Liver (tissue), 9 donors: ENCODE measurements around the gene CDH13. TPM values are rescaled to one million over a fixed set of nuclear protein-coding genes. Genes with fewer than 3 reads are reported as not detected.

Source experiments
- DNase-seq: peaks from one replicate; pipeline ENCODE4 v3.0.0-alpha.2; 2017; ENCODE audit warnings: low spot score
- H3K27ac ChIP-seq, 2 donors: one replicate each; pipeline ENCODE4 v1.7.0; 2013; ENCODE audit warnings: inconsistent platforms in 2 of 2, low read length in 2 of 2, control low read depth in 1 of 2, low read depth in 1 of 2, mild to moderate bottlenecking in 1 of 2
- H3K27me3 ChIP-seq, 4 donors: one replicate each; pipeline versions ENCODE4 v1.6.1 to v1.7.0; 2013; ENCODE audit warnings: low read length in 3 of 4, inconsistent platforms in 1 of 4, mild to moderate bottlenecking in 1 of 4, moderate library complexity in 1 of 4; ENCODE audit not compliant: control insufficient read depth in 4 of 4, insufficient read depth in 4 of 4
- H3K36me3 ChIP-seq, 4 donors: one replicate each; pipeline versions ENCODE4 v1.6.1 to v1.7.0; 2013; ENCODE audit warnings: low read length in 3 of 4, mild to moderate bottlenecking in 3 of 4, low read depth in 1 of 4, moderate library complexity in 1 of 4; ENCODE audit not compliant: control insufficient read depth in 4 of 4, insufficient read depth in 3 of 4
- H3K4me1 ChIP-seq, 4 donors: one replicate each; pipeline versions ENCODE4 v1.6.1 to v1.7.0; 2013; ENCODE audit warnings: low read length in 3 of 4, mild to moderate bottlenecking in 3 of 4, moderate library complexity in 1 of 4; ENCODE audit not compliant: control insufficient read depth in 4 of 4, insufficient read depth in 4 of 4
- H3K4me3 ChIP-seq, 3 donors: one replicate each; pipeline versions ENCODE4 v1.6.1 to v1.7.0; 2013; ENCODE audit warnings: low read length in 3 of 3, control low read depth in 1 of 3, low read depth in 1 of 3, mild to moderate bottlenecking in 1 of 3
- H3K9ac ChIP-seq, 2 donors: one replicate each; pipeline ENCODE4 v1.7.0; 2013; ENCODE audit warnings: low read length in 2 of 2, mild to moderate bottlenecking in 2 of 2, moderate library complexity in 2 of 2, control low read depth in 1 of 2, low read depth in 1 of 2
- H3K9me3 ChIP-seq, 4 donors: one replicate each; pipeline versions ENCODE4 v1.6.1 to v1.7.0; 2013; ENCODE audit warnings: low read length in 3 of 4; ENCODE audit not compliant: control insufficient read depth in 4 of 4
- FOXA2 ChIP-seq: IDR thresholded peaks from 2 replicates; pipeline ENCODE4 v1.6.1; 2016; ENCODE audit warnings: antibody characterized with exemption
- HNF4G ChIP-seq: IDR thresholded peaks from 2 replicates; pipeline ENCODE4 v1.6.1; 2016; ENCODE audit warnings: antibody characterized with exemption
- RAD21 ChIP-seq, 2 donors: IDR thresholded peaks; 2 replicates each; pipeline ENCODE4 v1.6.1; 2016; ENCODE audit warnings: antibody characterized with exemption in 2 of 2, mild to moderate bottlenecking in 2 of 2
- RXRA ChIP-seq, 2 donors: IDR thresholded peaks; 2 replicates each; pipeline ENCODE4 v1.6.1; 2017 to 2018; ENCODE audit warnings: antibody characterized with exemption in 2 of 2, mild to moderate bottlenecking in 1 of 2
- TAF1 ChIP-seq: conservative IDR thresholded peaks from 2 replicates; pipeline ENCODE4 v1.6.1; 2016; ENCODE audit warnings: antibody characterized with exemption, mild to moderate bottlenecking
- YY1 ChIP-seq: IDR thresholded peaks from 2 replicates; pipeline ENCODE4 v1.6.1; 2016; ENCODE audit warnings: antibody characterized with exemption, mild to moderate bottlenecking
- ZBTB33 ChIP-seq: IDR thresholded peaks from 2 replicates; pipeline ENCODE4 v1.6.1; 2016; ENCODE audit warnings: antibody characterized with exemption
- WGBS: extraction: QIAGEN DNeasy Blood & Tissue Kit; methylation state at CpG from one replicate; pipeline ENCODE4 v1.1.7; 2013; 5-methylcytosine and 5-hydroxymethylcytosine counted together
- polyA plus RNA-seq, 2 donors: library from polyadenylated mRNA; stranded (reverse) in 1 of 2; unstranded in 1 of 2; fragments of 200-250 nt in 1 of 2; fragments of >200 nt in 1 of 2; fragmentation: Nextera tagmentation in 1 of 2; extraction: Ambion mirVana in 1 of 2; gene quantifications; one replicate each; pipeline versions ENCODE4 v1.2.1 to v1.2.3, GENCODE V29; 2013 to 2015
- total RNA-seq, 2 donors: library from RNA; depleted of rRNA; stranded (reverse); fragments of >200 nt; gene quantifications; one replicate each; pipeline ENCODE4 v1.2.3, GENCODE V29; 2014
- TF ChIP-seq, protein P1 (sequence below): IDR thresholded peaks from 2 replicates; pipeline ENCODE4 v1.6.1; 2016; ENCODE audit warnings: antibody characterized with exemption
- TF ChIP-seq, protein P2 (sequence below): fragments of 150-350 bp; IDR thresholded peaks from 2 replicates; pipeline ENCODE4 v1.5.1; 2017; ENCODE audit warnings: improper control_type of control experiment, low read depth, low read length; ENCODE audit not compliant: missing input control
- TF ChIP-seq, protein P3 (sequence below): IDR thresholded peaks from 2 replicates; pipeline ENCODE4 v1.6.1; 2016; ENCODE audit warnings: antibody characterized with exemption, mild to moderate bottlenecking
- donor health status: healthy.
- donor health status: healthy.
- donor health status: healthy.
- donor health status: healthy.
- donor health status: healthy.

Gene CDH13
- total and polyA plus RNA-seq, 4 donors: 0.21 to 1.5 (median 0.58) TPM

- WGBS: 84% methylated on average over 8 of the region's 8 CpGs
- H3K9me3 ChIP-seq: no peaks in the 10 kb centered on the region
- H3K4me1 ChIP-seq: peaks cover 0 to 3% (median 1%) of the 10 kb centered on the region in 4 donors
- no peak overlapping the region for H3K4me3 ChIP-seq
- DNase-seq: no peak
- H3K9ac ChIP-seq: no peak overlapping the region
- no peaks in the 10 kb centered on the region for H3K36me3 ChIP-seq
- no peak overlapping the region for H3K27ac ChIP-seq
- peaks cover 0 to 12% (median 0%) of the 10 kb centered on the region in 4 donors for H3K27me3 ChIP-seq
- TF ChIP-seq RAD21 (IDR thresholded peaks at IDR 0.05) (no peak), YY1 (no peak), TAF1 (no peak)
- TF ChIP-seq, protein P1, sequence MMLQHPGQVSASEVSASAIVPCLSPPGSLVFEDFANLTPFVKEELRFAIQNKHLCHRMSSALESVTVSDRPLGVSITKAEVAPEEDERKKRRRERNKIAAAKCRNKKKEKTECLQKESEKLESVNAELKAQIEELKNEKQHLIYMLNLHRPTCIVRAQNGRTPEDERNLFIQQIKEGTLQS: no peak
Observed at GRCh38 chr16:82954224-82954929, 327.6 kb downstream of the CDH13 start.

DNA sequence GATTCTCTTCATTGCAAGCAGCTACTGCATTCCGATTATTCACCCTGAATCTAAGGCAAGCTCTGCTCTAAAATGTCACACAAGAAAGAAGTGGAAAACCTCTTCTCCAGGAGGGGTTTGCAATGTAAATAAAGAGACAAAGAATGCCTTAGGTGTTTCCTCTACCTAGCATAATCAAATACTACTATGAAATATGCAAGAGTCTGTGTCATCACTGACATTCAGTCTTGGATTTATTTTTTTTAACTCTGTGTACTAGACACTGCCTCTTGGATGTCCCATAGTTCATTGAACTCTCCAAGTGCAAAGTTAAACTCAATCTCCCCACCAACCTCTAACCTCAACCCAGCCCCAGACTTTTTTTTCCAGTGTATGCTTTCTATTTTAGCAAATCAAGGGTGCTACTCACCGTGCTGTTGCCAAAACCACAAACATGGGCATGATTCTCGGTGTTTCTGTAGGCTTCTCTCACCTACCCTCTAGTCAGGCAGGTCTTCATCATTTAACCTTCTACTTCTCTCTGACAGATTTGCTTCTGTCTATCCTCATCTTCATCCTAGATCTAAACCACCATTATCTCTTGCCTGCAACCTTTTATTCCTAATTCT lies 329.1 kb downstream of the CDH13 start:
- Histone ChIP-seq H3K4me1 (peaks cover 0 to 3% (median 1%) of the 10 kb centered on the region in 4 donors), H3K9ac (no peak overlapping the region), H3K27ac (no peak overlapping the region), H3K27me3 (peaks cover 0 to 12% (median 0%) of the 10 kb centered on the region in 4 donors), H3K36me3 (no peaks in the 10 kb centered on the region), H3K4me3 (no peak overlapping the region), H3K9me3 (no peaks in the 10 kb centered on the region)
- DNase-seq: no peak
- no peak for TF ChIP-seq ZBTB33
- TF ChIP-seq FOXA2: no peak
- TF ChIP-seq, protein P2, sequence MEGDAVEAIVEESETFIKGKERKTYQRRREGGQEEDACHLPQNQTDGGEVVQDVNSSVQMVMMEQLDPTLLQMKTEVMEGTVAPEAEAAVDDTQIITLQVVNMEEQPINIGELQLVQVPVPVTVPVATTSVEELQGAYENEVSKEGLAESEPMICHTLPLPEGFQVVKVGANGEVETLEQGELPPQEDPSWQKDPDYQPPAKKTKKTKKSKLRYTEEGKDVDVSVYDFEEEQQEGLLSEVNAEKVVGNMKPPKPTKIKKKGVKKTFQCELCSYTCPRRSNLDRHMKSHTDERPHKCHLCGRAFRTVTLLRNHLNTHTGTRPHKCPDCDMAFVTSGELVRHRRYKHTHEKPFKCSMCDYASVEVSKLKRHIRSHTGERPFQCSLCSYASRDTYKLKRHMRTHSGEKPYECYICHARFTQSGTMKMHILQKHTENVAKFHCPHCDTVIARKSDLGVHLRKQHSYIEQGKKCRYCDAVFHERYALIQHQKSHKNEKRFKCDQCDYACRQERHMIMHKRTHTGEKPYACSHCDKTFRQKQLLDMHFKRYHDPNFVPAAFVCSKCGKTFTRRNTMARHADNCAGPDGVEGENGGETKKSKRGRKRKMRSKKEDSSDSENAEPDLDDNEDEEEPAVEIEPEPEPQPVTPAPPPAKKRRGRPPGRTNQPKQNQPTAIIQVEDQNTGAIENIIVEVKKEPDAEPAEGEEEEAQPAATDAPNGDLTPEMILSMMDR: no peak
- TF ChIP-seq RXRA (IDR thresholded peaks at IDR 0.05): peak; percentile 28 to 62
- TF ChIP-seq TAF1: no peak
- TF ChIP-seq YY1: no peak
- TF ChIP-seq, protein P3, sequence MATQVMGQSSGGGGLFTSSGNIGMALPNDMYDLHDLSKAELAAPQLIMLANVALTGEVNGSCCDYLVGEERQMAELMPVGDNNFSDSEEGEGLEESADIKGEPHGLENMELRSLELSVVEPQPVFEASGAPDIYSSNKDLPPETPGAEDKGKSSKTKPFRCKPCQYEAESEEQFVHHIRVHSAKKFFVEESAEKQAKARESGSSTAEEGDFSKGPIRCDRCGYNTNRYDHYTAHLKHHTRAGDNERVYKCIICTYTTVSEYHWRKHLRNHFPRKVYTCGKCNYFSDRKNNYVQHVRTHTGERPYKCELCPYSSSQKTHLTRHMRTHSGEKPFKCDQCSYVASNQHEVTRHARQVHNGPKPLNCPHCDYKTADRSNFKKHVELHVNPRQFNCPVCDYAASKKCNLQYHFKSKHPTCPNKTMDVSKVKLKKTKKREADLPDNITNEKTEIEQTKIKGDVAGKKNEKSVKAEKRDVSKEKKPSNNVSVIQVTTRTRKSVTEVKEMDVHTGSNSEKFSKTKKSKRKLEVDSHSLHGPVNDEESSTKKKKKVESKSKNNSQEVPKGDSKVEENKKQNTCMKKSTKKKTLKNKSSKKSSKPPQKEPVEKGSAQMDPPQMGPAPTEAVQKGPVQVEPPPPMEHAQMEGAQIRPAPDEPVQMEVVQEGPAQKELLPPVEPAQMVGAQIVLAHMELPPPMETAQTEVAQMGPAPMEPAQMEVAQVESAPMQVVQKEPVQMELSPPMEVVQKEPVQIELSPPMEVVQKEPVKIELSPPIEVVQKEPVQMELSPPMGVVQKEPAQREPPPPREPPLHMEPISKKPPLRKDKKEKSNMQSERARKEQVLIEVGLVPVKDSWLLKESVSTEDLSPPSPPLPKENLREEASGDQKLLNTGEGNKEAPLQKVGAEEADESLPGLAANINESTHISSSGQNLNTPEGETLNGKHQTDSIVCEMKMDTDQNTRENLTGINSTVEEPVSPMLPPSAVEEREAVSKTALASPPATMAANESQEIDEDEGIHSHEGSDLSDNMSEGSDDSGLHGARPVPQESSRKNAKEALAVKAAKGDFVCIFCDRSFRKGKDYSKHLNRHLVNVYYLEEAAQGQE: no peak
- no peak for TF ChIP-seq HNF4G
- TF ChIP-seq, protein P1: no peak
- WGBS: 44% methylated on average over 3 of the region's 3 CpGs
